Glutamatergic neuron (in vitro differentiated cells): Measurements from ENCODE around the gene RPA1. TPM values are rescaled to one million over a fixed set of nuclear protein-coding genes. Genes with fewer than 3 reads are reported as not detected.

Source experiments
- DNase-seq: peaks from one replicate; pipeline ENCODE4 v3.0.0; 2022
- H3K27ac Mint-ChIP-seq: one replicate; pipeline ENCODE4 v1.8.0; 2020; ENCODE audit warnings: mild to moderate bottlenecking, mixed read lengths, inconsistent platforms; ENCODE audit not compliant: unreplicated experiment
- H3K27me3 Mint-ChIP-seq: one replicate; pipeline ENCODE4 v1.8.0; 2020; ENCODE audit warnings: mild to moderate bottlenecking, moderate library complexity, mixed read lengths, inconsistent platforms; ENCODE audit not compliant: unreplicated experiment
- H3K36me3 Mint-ChIP-seq: one replicate; pipeline ENCODE4 v1.8.0; 2020; ENCODE audit warnings: mild to moderate bottlenecking, mixed read lengths, inconsistent platforms; ENCODE audit not compliant: unreplicated experiment
- H3K4me1 Mint-ChIP-seq: one replicate; pipeline ENCODE4 v1.8.0; 2020; ENCODE audit warnings: mild to moderate bottlenecking, low read depth, mixed read lengths, inconsistent platforms; ENCODE audit not compliant: unreplicated experiment
- H3K4me3 Mint-ChIP-seq: one replicate; pipeline ENCODE4 v1.8.0; 2020; ENCODE audit warnings: mild to moderate bottlenecking, mixed read lengths, inconsistent platforms; ENCODE audit not compliant: unreplicated experiment
- H3K9me3 Mint-ChIP-seq: one replicate; pipeline ENCODE4 v1.8.0; 2020; ENCODE audit warnings: mild to moderate bottlenecking, moderate library complexity, mixed read lengths, inconsistent platforms; ENCODE audit not compliant: unreplicated experiment
- total RNA-seq: library from RNA; stranded (reverse); fragmentation: NEBNext Ultra II Directional; extraction: Animal tissue kit (Norgen Biotek cat#: 25700); gene quantifications from one replicate; pipeline ENCODE4 v1.2.1, GENCODE V29; 2021; ENCODE audit not compliant: unreplicated experiment
- TF ChIP-seq, protein P1 (sequence below): fragments of 200-600 bp; sonication (generic); IDR thresholded peaks from one replicate; pipeline ENCODE4 v1.5.0; 2021; ENCODE audit not compliant: partially characterized antibody, unreplicated experiment

Gene RPA1
- total RNA-seq, 1 donor from 2014 or later, result 43.4 TPM

GRCh38 chr17:1810450-1811103, 19.2 kb upstream of the RPA1 start:
- Mint-ChIP-seq H3K27ac (no peak overlapping the region), H3K9me3 (no peaks in the 10 kb centered on the region), H3K4me1 (no peaks in the 10 kb centered on the region), H3K27me3 (no peaks in the 10 kb centered on the region), H3K4me3 (no peak overlapping the region), H3K36me3 (no peaks in the 10 kb centered on the region)
- TF ChIP-seq, protein P1, sequence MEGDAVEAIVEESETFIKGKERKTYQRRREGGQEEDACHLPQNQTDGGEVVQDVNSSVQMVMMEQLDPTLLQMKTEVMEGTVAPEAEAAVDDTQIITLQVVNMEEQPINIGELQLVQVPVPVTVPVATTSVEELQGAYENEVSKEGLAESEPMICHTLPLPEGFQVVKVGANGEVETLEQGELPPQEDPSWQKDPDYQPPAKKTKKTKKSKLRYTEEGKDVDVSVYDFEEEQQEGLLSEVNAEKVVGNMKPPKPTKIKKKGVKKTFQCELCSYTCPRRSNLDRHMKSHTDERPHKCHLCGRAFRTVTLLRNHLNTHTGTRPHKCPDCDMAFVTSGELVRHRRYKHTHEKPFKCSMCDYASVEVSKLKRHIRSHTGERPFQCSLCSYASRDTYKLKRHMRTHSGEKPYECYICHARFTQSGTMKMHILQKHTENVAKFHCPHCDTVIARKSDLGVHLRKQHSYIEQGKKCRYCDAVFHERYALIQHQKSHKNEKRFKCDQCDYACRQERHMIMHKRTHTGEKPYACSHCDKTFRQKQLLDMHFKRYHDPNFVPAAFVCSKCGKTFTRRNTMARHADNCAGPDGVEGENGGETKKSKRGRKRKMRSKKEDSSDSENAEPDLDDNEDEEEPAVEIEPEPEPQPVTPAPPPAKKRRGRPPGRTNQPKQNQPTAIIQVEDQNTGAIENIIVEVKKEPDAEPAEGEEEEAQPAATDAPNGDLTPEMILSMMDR, result no peak
- DNase-seq, result no peak

GRCh38 chr17:1813088-1813487, 16.7 kb upstream of the RPA1 start:
- Mint-ChIP-seq H3K4me1 (no peaks in the 10 kb centered on the region), H3K27me3 (no peaks in the 10 kb centered on the region), H3K27ac (no peak overlapping the region), H3K4me3 (no peak overlapping the region), H3K36me3 (no peaks in the 10 kb centered on the region), H3K9me3 (no peaks in the 10 kb centered on the region)
- TF ChIP-seq, protein P1, result no peak
- no peak for DNase-seq

- Mint-ChIP-seq H3K27me3 (peaks cover 3% of the 10 kb centered on the region), H3K36me3 (no peaks in the 10 kb centered on the region), H3K9me3 (peaks cover 2% of the 10 kb centered on the region), H3K27ac (no peak overlapping the region), H3K4me3 (no peak overlapping the region), H3K4me1 (no peaks in the 10 kb centered on the region)
- TF ChIP-seq, protein P1, result no peak
- no peak for DNase-seq
Observed at GRCh38 chr17:1820528-1821252, 9.1 kb upstream of the RPA1 start.

DNA sequence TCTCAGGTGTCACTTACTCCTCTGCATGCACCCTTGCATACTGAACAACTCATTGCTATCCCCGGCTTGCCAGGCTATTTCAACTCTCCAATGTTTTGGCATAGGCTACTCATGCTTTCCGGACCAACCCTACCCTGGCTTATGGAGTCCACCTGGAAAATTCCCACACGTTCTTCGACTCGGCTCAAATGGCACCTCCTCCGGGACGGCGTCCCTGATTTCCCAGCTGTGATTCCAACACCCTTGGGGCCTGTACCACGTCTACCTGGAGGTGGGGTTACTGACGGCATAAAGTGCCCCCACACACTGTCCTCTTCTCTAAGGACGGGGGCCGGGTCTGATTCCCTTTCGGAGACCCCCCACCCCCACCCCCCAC, 601 bp upstream of the RPA1 start:
- H3K4me1 Mint-ChIP-seq, result peaks cover 10% of the 10 kb centered on the region
- peaks cover 9% of the 10 kb centered on the region for H3K9me3 Mint-ChIP-seq
- H3K4me3 Mint-ChIP-seq, result peak overlapping the region; percentile 93
- H3K27ac Mint-ChIP-seq, result no peak overlapping the region
- H3K27me3 Mint-ChIP-seq, result no peaks in the 10 kb centered on the region
- peak; percentile 35 for DNase-seq
- TF ChIP-seq, protein P1, result no peak
- no peaks in the 10 kb centered on the region for H3K36me3 Mint-ChIP-seq

GRCh38 chr17:1830288-1830687, 483 bp downstream of the RPA1 start:
- H3K36me3 Mint-ChIP-seq, result no peaks in the 10 kb centered on the region

More at GRCh38 chr17:1830288-1830687, 483 bp downstream of the RPA1 start:
- H3K27me3 Mint-ChIP-seq, result no peaks in the 10 kb centered on the region
- peak overlapping the region; percentile 16 for H3K27ac Mint-ChIP-seq
- H3K4me1 Mint-ChIP-seq, result peaks cover 10% of the 10 kb centered on the region
- H3K9me3 Mint-ChIP-seq, result peaks cover 7% of the 10 kb centered on the region
- no peak for DNase-seq
- TF ChIP-seq, protein P1, result no peak
- peak overlapping the region; percentile 93 for H3K4me3 Mint-ChIP-seq
